Measurements from ENCODE around the gene TNFAIP8L1.

Gene TNFAIP8L1

DNA sequence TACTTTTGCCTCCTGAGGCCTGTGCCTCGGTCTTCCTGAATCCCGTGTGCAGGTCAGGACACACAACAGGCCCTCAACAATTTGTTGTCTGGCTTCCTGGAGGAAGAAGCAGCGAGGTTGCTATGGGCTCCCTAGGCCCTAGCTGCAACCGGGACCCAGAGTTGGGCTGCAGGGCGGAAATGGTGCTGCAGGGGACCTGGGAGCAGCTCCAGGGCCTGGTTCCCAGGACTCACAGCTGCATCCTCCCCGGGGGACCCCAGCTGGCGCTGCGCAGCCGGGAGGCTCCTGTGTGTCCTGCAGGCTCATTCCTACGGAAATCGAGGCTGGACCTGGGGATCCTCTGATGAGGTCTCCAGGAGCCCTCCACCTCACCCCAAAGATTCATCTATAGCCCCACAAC lies 999 bp upstream of the TNFAIP8L1 start:
- H3K4me3 ChIP-seq (ENCODE audit: low read depth, low read length) = no peak overlapping the region
- no peak for DNase-seq (ENCODE audit: low read depth)
- TF ChIP-seq, protein P1, sequence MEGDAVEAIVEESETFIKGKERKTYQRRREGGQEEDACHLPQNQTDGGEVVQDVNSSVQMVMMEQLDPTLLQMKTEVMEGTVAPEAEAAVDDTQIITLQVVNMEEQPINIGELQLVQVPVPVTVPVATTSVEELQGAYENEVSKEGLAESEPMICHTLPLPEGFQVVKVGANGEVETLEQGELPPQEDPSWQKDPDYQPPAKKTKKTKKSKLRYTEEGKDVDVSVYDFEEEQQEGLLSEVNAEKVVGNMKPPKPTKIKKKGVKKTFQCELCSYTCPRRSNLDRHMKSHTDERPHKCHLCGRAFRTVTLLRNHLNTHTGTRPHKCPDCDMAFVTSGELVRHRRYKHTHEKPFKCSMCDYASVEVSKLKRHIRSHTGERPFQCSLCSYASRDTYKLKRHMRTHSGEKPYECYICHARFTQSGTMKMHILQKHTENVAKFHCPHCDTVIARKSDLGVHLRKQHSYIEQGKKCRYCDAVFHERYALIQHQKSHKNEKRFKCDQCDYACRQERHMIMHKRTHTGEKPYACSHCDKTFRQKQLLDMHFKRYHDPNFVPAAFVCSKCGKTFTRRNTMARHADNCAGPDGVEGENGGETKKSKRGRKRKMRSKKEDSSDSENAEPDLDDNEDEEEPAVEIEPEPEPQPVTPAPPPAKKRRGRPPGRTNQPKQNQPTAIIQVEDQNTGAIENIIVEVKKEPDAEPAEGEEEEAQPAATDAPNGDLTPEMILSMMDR (IDR thresholded peaks at IDR 0.05; ENCODE audit: control insufficient read depth, extremely low read depth, insufficient read depth) = no peak

DNA sequence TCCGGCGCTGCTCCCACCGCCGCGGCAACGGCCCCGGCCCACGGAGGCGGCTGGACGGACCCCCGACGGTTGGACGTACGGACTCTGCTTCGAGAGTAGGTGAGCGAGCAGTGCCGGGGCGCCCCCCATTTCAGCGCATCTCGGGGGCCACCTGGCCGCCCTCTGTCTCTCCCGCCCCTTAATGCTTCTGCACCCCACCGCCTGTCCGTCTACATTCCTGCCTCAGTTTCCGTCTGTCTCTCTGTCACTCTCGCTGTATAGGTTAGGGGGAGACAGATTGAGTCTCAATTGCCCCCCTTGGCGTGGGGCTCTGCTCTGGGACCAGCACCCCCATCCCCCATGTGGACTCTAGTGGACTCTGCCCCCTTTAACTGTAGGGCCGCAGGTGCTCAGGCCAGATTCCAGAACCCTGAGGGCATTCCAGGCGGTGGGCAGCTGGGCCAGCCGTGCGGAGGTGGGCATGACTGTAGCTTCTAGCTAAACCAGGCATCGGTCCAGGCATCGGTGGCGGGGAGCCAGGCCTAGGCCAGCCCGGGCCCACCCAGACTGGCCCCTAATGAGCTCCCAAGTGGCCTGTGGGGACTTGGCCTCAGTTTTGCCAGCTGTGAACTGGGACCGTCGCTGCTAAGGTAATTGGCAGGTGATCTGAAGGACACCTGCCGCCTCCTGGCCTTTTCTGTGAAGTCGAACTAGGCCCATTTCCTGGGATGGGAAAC lies 373 bp downstream of the TNFAIP8L1 start:
- TF ChIP-seq, protein P1 (IDR thresholded peaks at IDR 0.05; ENCODE audit: control insufficient read depth, extremely low read depth, insufficient read depth) = no peak
- DNase-seq (ENCODE audit: low read depth) = no peak
- H3K4me3 ChIP-seq (ENCODE audit: low read depth, low read length) = peak overlapping the region; percentile 62

DNA sequence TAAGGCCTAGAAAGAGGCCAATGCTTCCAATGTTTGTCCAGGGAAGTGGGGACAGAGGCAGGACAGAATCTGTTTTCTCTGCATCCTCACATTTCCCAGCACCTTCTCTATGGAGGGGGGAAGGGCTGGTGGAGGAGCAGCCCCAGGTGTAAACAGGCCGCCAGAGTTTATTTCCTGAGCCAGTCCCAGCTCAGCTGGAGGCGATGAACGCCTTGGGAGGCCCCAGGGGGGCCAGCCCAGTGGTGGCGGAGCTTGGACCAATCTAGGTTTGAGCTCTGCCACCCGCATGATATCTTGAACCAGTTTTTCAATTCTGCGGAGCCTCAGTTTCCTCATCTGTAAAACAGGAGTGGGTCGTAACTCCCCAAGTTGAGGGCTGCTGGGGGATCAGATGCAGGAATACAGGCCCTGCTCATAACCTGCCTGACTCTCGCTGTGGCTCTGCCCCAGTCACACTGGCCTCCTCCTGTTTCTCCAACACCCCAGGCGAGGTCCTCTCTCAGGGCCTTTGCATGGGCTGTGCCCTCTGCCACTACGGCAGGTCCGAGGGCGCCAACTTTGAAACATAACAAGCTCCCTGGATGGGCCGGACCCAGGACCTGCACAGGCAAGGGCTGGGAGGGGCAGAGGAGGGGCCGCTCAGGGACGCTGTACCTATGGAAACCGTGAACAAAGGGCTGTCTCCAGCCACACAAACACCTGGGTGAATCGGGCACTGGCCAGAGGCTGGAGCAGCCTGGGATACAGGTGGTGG lies 1.1 kb downstream of the TNFAIP8L1 start:
- no peak for DNase-seq (ENCODE audit: low read depth)
- TF ChIP-seq, protein P1 (IDR thresholded peaks at IDR 0.05; ENCODE audit: control insufficient read depth, extremely low read depth, insufficient read depth) = no peak
- H3K4me3 ChIP-seq (ENCODE audit: low read depth, low read length) = peak overlapping the region; percentile 62

DNA sequence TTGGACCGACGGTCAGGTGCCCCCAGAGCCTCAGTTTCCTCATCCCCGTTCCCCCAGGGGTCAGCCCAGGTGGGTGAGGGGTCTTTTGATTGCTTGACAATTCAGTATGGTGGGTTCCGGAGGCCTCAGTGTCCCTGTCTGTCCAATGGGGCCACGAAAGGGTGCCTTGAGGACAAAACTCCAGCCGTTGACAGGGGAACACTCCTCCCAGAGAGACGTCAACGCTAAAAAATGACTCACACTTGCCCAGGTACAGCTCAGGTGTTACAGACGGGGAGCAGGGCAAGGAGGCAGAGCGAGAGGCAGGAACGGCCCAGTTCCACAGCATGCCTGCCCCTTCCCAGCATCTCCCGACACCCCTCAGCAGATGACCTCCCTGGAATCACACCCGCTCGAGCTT lies 1.8 kb downstream of the TNFAIP8L1 start:
- TF ChIP-seq, protein P1 (IDR thresholded peaks at IDR 0.05; ENCODE audit: control insufficient read depth, extremely low read depth, insufficient read depth) = no peak
- H3K4me3 ChIP-seq (ENCODE audit: low read depth, low read length) = no peak overlapping the region
- DNase-seq (ENCODE audit: low read depth) = no peak

DNA sequence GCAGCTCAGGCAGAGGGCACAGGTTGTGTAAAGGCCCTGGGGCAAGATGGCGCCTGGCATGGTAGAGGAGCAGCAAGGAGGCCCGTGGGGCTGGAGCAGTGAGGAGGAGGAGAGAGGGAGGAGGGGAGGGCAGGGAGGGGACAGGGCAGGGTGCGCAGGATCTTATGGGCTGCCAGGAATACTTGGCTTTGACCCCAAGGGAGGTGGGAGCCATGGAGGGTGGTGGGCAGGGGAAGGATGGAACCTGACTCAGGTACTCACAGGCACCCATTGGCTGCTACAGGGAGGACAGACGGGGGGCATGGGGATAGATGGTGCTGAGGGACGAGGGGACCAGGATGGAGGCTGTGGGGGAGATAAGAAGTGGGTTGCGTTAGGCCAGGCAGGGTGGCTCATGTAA lies 3.3 kb downstream of the TNFAIP8L1 start:
- no peak for DNase-seq (ENCODE audit: low read depth)
- TF ChIP-seq, protein P1 (IDR thresholded peaks at IDR 0.05; ENCODE audit: control insufficient read depth, extremely low read depth, insufficient read depth) = no peak
- no peak overlapping the region for H3K4me3 ChIP-seq (ENCODE audit: low read depth, low read length)

DNA sequence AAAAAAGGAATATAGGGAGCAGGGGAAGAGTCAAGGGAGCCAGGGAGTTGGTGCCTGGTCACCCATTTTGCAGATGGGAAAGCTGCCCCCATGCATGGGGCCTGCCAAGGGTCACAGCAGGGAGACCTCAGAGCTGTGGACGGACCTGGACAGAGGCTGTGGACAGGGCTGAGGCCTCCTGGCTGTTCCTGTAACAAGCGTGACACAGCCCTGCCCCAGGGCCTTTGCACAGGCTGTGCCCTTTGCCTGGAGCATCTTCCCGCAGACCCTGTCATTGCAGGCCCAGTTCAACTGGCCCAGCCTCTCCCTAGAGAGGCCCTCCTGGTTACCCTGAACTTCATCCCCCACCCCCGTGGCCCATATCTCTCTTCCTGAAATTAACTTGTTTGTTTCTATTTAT lies 6.4 kb downstream of the TNFAIP8L1 start:
- TF ChIP-seq, protein P1 (IDR thresholded peaks at IDR 0.05; ENCODE audit: control insufficient read depth, extremely low read depth, insufficient read depth) = no peak
- no peak for DNase-seq (ENCODE audit: low read depth)
- no peak overlapping the region for H3K4me3 ChIP-seq (ENCODE audit: low read depth, low read length)

Measured in LNCaP clone FGC (cell line).